ENCODE data around the gene SLC26A5.

DNA sequence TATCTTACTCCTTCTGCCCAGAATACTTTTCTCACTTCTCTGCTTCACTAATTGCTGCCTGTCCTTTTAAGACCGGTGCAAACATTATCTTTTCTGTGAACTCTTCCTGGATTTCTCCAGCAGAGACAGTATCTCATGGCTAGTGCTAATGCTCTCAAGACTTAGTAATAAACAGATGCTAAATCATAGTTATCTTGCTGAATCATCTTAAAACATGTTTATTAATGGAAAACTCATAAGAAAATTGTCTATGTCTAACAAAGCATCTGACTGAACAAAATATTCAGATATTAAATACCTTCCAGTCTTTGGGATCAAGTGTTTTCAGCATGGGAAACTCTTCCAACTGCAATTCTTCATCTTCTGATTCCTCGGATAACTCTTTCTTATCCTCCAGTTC is 104.5 kb downstream of the SLC26A5 start:
- TF ChIP-seq, protein P1, sequence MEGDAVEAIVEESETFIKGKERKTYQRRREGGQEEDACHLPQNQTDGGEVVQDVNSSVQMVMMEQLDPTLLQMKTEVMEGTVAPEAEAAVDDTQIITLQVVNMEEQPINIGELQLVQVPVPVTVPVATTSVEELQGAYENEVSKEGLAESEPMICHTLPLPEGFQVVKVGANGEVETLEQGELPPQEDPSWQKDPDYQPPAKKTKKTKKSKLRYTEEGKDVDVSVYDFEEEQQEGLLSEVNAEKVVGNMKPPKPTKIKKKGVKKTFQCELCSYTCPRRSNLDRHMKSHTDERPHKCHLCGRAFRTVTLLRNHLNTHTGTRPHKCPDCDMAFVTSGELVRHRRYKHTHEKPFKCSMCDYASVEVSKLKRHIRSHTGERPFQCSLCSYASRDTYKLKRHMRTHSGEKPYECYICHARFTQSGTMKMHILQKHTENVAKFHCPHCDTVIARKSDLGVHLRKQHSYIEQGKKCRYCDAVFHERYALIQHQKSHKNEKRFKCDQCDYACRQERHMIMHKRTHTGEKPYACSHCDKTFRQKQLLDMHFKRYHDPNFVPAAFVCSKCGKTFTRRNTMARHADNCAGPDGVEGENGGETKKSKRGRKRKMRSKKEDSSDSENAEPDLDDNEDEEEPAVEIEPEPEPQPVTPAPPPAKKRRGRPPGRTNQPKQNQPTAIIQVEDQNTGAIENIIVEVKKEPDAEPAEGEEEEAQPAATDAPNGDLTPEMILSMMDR (IDR thresholded peaks at IDR 0.05; ENCODE audit: poor library complexity) = no peak
- TF ChIP-seq EZH2 (IDR thresholded peaks at IDR 0.05; ENCODE audit: borderline replicate concordance) = no peak
